NK-92 treated with Interleukin-12 subunit alpha and Interleukin-12 subunit beta, amount 100 ng/mL, for 24 hours (cell line): Measurements from ENCODE around the gene NRP2.

ENCODE experiments used
- DNase-seq: peaks from one replicate; lab custom pipeline; 2025; lab: John Stamatoyannopoulos, UW

NRP2 gene

DNA sequence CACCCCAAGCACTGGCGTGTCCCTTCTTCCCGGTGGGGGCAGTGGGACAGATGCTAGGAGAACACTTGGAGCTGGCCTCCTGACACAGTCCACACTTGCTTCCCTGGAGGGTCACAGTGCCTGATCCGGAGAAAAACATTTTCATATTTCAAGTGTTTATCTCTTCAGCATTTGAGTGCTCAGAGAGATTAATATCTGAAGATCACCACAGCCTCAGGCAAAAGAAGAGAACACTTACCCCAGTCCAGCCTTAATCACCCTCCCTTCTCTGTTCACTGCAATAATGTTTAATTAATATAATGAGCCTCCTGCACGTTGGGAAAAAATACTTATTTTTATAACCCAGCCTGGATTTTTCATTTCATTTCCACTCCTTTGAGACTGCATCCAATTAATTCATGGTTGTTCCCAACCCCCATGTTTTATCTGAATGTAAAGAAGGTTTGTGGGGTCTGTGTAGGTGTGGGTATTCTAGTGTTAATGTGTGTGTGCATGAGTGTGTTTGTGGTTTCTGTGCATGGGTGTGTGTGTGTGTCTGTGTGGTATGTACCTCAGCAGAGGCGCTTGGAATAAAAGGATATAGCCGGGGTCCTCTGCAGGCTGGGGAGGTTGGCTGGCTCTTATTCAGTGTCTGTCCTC lies 72.1 kb downstream of the NRP2 start:
- no peak for DNase-seq

DNA sequence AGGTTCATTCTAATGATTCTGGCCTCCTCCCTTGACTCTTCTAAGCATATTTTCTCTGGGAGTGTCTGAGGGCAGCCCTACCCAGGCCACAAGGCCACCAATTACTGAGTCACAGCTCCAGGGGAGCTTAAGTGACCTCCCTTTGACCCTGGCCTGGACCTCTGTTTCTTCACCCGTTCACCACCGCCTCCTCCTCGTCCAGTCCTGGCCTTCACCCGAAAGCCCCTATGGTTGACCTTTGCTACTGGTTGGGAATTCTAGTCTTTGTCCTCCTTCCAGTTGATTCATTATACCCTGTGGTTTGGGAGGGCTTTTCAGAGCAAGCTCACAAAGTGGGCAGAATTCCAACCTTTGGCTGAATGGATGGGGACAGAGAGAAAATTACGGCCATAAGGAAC lies 72.6 kb downstream of the NRP2 start:
- no peak for DNase-seq

DNA sequence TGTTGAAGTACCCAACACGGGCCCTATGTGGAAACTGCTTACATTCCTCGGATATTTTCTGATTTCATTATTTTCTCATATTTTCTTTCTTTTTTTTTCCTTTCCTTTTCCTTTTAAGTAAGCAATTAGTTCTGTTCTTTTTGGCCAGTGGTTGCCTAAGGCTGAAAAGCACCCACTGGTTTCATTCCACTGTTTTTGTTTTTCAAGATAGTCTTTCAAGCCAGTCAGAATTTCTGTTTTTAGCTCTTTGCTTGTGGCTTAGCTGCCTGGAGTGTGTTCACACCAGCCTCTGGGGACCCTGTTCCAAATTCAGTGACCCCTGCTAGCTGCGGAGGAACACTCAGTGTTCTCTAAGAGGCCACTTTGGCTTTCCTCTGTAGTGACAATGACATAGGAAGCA lies 73.6 kb downstream of the NRP2 start:
- DNase-seq: no peak

DNA sequence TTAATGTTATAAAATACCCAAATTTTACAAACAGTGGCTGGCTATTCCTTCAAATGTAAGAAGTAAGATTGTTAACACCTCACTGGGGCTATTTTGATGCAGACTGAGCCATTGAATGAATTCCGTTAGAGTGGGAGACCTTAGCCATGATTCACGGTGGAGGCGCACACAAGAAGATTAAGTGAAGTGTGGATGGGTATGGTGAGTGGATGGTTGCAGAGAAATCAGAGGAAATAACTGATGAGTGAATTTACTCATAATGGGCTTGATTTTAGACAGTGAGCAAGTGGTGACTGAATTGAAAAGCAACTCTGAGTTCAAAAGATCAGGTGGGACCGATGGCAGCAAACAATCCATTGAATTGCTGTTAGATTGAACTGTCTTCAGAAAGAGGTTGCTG lies 75.0 kb downstream of the NRP2 start:
- no peak for DNase-seq

DNA sequence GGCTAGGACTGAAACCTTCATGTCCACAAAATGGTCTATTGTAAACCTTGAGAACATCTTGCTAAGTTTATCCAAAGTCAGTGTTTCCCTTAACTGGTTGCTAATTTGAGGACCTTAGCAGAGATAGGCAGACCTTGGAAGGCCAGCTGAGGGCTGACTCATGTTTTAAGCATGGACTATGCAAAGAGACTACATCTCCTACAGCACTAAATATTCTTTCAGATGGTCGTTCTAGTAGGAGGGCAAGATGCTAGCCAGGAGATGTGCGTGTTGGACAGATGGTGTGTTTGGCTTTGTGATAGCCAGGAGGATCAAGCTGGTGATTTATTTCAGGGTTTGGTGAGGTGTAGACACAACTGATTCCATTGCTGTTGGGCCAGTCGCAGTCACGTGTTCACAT lies 75.8 kb downstream of the NRP2 start:
- no peak for DNase-seq

DNA sequence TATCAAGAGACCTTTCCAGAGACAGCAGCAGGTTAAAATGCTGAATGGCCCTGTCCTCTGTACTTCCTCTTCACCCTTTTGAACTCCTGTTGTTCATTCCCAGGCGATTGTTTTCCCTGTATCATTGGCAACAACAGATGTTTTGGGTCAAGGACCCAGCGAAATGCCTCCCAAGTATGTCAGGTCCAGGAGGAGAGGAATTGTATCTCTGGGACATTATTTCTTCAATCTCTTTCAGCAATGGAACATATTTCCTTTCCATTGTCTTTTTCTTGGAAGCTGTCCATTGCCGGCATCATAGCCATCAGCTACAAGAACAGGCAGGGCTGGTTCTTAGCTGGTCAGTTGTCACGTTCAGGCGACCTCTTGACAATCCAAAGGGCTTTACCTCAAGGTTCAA lies 76.2 kb downstream of the NRP2 start:
- no peak for DNase-seq

DNA sequence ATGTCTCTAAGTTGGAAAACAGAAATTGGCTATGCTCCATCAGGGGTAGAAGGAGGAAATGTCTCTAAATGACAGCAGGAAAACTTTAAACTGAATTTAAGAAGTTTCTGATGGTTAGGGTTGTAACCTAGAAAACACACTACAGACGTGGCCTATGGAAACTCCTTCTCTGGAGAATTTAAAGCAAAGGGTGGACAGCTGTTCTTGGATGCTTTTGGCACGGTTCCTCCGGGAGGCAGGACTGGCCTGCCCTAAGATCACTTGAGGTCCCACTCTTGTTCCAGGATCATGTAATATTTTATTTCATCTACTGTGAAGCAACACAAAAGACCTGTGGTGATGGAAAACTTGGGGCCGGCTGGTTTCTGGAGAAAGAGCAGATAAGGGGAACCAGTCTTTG lies 77.0 kb downstream of the NRP2 start:
- no peak for DNase-seq

DNA sequence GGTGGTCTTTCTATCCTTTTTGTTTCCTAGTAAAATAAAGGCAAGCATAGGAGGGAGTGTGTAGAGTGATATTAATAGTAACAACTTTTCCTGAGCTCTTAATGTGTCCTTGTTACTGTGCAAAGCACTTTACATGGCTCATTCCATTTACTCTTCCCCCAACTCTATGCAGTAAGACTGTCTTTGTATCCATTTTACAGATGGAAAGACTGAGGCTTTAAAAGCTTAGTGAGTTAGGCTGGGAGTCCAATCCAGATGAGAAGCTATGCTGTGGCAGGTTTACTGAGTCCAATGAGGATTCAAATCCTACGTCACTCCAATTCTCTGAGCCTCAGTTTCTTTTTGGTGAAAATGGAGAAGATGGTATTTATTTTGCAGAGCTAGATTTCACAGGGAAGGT lies 77.4 kb downstream of the NRP2 start:
- DNase-seq: no peak

DNA sequence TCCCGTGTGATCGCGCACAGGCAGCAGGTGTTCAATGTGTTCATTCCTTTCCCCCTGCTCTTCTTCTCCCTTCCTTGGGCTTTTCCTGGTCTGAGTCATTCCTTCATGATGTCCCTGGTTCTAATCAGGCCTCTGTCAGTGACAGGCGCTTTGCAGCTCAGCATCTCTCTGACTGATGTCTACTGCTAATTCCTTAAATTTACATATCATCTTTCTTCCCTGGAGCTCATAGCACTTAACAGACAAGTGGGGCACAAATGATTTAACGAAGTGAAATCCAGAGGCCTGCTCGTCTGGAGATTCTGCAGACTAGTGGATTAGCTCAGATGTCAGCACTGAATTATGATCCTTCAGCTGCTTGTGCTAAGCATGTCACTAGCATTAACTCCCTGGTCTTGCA lies 77.9 kb downstream of the NRP2 start:
- DNase-seq: no peak

DNA sequence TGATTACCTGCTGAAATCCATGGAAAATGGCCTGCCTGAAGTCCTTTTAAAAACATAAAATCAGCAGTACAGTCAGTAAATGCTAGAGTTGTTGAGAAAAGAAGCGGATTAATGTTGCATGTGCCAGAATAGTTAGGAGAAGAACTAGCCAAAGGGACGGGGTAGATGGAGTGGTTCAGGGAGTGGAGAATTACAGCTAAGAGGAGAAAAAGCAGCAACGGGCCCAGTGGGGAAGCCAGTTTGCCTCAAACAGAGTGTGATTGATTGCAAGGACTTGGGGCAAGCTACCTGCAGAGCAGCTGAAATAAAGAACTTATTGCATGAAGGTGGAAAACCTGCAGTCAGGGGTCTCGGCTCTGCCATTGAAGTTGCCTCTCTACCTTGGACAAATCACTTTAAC lies 79.1 kb downstream of the NRP2 start:
- no peak for DNase-seq

DNA sequence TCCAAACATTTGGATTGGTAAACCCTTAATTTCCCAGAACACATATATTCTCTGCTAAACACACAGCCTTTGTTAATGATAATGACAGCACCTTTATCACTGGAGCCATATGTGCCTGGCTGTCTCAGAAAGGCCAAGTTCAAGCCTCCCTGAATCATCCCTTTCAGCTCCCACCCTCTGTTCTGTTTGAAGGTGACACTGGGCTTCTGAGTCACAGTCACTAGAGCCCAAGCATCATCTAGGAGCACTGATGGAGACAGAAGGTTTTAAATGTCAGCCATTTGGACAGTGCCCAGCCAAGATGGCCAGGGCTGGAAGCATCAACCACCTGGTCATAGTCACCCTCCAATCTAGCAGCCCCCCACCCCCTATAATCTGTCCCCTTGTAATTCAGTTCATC lies 80.6 kb downstream of the NRP2 start:
- DNase-seq: no peak

DNA sequence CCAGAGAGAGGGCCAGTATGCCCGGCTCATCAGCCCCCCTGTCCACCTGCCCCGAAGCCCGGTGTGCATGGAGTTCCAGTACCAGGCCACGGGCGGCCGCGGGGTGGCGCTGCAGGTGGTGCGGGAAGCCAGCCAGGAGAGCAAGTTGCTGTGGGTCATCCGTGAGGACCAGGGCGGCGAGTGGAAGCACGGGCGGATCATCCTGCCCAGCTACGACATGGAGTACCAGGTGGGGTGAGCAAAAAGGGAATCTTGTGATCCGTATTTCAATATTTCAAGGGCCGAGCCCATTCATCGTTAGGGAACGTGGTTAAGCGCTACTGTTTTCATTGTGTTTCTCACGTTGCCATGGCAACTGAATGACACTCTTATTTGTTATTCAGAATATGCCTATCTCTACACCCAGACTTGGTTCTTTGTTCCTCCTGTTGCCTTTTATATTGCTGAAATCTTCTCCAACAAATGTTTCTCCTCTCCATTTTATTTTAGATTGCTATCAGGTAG lies 81.5 kb downstream of the NRP2 start:
- no peak for DNase-seq

DNA sequence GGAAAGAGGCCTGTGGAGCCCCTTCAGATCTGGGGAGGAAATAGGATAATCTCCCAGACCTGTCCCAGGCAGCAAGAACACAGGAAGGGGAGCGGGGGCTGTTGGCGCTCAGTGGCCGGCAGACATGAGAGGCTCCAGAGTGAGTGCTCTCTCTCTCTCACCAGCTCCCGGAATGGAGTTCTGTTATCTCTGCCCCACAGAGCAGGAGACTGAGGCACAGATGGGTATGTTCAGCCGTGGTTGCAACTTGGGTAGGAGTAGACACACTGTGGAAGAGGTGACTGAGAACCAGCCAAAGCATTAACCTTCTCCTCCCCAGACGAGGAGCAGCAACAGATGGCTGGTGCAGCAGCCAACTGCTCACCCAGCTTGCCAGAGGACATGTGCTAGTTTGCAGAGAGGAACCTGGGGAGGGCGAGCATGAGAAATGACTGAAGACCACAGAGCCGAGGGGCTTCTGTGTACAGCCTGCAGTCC lies 82.0 kb downstream of the NRP2 start:
- DNase-seq: no peak

DNA sequence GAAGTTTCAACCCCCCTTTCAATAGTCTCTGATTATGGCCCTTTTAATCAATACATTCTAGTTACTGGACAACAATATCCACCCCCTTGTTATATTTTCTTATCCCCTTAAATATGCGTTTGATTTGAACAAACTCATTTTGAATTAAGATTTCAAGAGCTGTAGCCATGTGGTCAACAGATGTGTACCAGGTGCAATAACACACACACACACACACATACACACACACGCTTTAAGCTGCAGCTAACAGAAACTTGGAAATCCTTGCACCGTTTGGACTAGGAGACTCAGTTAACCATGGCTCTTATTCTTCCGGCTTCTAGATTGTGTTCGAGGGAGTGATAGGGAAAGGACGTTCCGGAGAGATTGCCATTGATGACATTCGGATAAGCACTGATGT lies 82.8 kb downstream of the NRP2 start:
- DNase-seq: no peak

DNA sequence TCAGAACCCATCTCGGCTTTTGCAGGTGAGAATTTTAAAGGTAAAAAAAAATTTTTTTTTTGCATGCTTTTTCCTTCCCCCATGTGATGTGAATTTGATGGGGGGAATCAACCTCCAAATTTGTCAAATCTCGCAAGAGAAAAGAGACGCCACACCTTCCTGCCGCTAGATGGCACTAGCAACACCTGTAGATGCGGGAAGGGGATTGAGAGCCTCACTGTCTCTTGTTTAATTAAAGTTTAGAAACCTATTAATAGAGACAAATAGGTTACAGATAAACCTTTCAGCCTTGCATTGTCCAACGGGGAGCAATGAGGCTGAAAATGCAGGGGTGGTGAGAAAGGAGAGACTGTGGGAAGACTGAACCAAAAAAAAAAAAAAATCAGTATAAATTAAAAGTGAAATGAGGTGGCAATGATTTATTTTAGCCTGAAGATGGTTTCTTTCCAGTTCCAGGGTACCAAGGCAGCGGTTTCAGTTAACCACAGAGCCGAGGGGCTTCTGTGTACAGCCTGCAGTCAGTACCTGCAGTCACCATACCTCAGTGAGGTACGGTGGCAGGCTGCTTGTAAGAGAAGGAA lies 84.6 kb downstream of the NRP2 start:
- DNase-seq: peak; percentile 7

DNA sequence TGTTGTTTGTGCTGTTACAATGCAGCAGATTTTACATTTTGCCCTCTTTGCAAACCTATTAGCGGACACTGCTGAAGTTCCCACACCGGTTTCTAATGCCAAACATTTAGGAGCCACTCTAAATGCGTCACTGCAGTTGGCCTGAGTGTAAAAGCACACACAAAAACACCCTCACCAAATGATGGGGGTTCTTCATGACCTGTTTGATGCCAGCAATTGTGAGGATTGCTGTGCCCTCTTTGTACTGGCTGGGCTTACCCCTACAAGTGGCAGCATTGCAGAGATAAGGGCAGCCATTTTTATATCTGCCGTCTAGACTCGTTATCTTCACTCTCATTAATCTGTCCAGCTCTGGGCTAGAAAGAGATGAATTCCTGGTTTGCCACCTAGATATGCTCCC lies 85.3 kb downstream of the NRP2 start:
- DNase-seq: no peak

DNA sequence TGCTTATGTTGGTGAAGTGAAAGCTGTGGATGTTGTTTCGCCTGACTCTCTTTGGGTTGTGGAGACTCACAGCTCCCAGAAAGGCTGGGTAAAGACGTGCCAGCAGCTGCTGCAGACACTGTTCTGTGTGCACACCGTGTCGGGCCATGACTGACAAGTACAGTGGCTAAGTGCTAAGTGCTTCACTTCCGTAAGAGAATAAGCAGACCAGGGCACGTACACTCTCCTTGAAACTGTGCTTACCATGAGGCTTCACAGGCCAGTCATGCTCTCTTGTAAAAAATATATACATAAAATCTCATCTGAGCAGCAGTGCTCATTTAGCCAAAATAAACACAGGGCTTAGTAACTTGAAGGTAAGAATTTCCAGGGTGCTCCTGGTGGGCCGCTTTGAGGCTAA lies 86.0 kb downstream of the NRP2 start:
- no peak for DNase-seq

DNA sequence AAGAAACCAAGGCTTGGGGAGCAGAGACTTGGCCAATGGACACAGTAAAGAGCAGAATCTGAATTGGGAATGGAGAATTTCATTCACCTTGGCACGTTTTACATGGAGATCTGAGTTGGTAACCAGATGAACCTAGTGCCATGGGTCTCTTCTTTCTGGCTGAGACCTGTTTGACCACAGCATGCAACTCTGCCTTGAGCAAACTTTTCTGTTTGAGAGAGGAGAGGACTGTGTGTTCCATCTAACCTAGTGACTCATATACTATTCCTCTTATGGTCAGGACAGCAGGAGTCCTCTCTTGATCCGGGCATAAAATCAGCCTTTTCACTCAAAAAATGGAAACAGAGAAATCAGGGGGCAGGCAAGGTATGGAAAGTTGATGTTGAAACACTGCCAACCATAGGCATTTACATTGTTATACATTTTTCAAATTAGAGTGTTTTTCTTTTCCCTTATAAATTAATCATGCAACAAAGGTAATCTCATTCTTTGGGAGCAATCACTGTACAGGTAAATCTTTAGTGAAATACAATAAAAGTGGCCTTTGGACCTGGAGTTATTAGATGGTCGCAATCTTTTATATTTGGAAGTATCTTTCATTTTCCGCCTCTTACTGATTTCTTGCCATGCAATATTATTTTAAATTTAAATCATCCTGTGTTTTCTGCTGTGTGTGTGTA lies 86.7 kb downstream of the NRP2 start:
- DNase-seq: no peak

DNA sequence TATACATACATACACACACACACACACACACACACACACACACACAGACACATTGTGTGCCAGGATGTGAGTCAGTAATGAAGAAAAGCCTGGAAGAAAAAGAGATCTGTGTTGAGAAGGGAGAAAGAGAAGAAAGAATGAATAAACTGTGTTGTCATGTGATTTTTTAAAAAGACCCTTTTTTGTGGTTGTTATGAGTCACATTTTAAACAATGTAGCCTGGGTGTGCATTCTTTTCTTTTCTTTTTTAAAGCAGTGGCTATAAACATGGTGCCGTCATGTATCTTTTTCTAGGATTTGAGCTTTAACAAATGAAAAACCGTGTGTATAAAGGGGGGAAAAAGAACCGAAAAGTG lies 87.2 kb downstream of the NRP2 start:
- DNase-seq: no peak

DNA sequence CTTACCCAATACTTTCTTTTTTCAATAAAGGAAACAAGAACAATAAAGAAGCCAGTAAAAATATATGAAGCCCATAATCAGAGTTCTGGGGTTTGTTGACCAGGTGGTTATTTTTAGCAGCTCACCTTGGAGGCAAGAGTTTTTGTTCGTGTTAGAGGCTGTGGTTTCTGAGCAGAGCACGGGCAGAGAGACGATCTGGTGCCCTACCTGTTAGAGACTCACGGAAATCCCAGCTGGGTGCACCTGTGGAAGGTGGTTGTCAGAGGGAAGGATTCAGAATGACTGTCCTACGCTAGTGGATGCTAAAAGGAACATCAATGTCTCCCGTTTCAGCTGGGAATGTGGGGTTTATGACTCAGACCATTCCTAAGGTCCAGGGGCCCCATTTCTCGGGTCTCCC lies 87.6 kb downstream of the NRP2 start:
- no peak for DNase-seq

DNA sequence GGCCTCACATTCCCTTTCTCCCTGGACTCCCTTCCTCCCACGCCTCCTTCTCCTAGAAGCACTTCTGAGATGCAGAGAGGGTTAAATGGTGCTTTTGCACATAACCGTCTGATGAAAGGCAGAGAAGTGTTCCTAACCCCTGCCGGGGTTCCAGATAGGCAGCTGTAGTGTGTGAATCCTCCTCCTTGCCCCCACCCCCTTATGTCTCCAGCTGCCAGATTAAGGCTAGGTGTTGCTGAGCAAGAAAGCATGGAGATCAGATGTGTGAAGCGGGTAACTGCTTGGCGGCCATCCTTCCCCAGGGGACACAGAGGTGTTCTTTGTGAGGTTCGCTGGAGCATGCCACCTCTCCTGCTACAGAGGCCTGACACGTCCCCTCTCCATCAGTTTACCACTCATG lies 88.3 kb downstream of the NRP2 start:
- no peak for DNase-seq

DNA sequence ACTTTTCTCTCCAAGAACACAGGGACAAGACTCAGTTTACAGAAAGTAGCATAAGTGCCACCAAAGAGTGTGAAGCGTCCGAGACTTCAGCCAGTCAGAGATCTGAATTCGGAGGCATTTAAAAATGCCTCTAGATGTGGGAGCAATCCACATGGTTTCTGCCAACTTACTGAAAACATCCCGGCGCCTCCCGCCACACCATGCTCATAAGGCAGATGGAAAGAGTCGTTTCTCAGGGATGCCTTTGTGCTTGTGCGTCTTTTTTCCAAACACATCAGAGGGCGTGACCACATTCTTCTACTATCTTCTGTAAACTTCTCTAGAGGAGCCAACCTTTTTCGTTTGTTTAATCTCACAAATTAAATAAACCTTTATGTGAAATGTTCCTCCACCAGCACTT lies 88.7 kb downstream of the NRP2 start:
- no peak for DNase-seq

DNA sequence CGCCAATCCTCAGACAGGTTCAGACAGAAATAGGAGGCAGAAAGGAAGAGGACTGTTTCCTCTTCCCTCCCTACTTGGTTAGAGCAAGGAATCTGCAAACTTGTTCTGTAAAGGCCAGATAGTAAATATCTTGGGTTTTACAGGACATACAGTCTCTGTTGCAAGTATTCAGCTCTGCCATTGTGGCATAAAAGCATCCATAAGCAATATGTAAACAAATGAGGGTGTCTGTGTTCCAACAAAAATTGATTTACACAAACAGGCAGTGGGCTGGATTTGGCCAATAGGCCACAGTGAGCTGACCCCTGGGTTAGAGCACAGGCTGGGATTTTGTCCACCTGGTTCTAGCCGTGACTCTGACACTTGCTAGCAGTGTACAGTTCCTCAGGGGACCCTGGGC lies 89.4 kb downstream of the NRP2 start:
- no peak for DNase-seq

DNA sequence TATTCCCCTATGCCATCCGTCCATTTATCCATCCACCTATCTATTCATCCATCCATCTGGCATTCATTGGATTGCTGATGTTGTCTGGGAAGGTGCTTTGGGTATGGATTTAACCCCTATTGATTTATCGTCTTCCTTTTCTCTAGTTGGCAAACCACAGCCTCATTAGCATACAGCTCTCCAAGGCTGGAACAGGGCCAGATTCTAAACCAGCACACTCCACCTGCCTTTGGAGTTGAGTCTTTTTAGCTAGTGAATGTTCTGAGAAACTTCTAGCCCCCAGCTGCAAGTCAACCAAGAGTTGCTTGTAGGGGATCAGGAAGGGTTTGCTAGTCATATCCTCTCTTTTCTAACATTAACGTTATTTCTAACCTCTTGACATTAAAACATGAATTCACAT lies 90.7 kb downstream of the NRP2 start:
- no peak for DNase-seq
